ENCODE data around the gene JADE1. TPM values are rescaled to one million over a fixed set of nuclear protein-coding genes. Genes with fewer than 3 reads are reported as not detected.

JADE1 gene
- total and polyA plus RNA-seq, 9 of the 15 experiments (the other 6 are each of a cell fraction or from before 2014, with no cell fraction given) = 8.3 to 37.9 (median 24.4) TPM

GRCh38 chr4:128766781-128767180, 42.7 kb upstream of the JADE1 start:
- WGBS (ENCODE audit: insufficient coverage, low coverage, missing lambda C conversion rate) = 13% methylated on average over 4 of the region's 4 CpGs
- H4K20me1 ChIP-seq (replicated peaks; ENCODE audit: control insufficient read depth, insufficient read depth, low read length) = no peaks in the 10 kb centered on the region; the same call in 1 of the 2 replicates
- ChIA-PET CTCF (ENCODE audit: low intra/inter-chr PET ratio) (no interaction called here), POLR2A (no interaction called here)
- FAIRE-seq (peak; percentile 23), DNase-seq (ENCODE audit: extremely low read depth in 1 of 4, low spot score in 3 of 4) (no peak), ATAC-seq (no peak)
- BruUV-seq (replicated peaks) = no TSS peak
- no peaks in the 10 kb centered on the region for H3K79me2 ChIP-seq (ENCODE audit: control insufficient read depth, insufficient read depth, low read length)
- H3K27me3 ChIP-seq (ENCODE audit: control insufficient read depth in 2 of 2, insufficient read depth in 2 of 2, low read length in 2 of 2) = no peaks in the 10 kb centered on the region
- no peak overlapping the region for H3K4me2 ChIP-seq (ENCODE audit: insufficient read depth, low read length)
- H3K36me3 ChIP-seq (ENCODE audit: control insufficient read depth, insufficient read depth, low read length) = no peaks in the 10 kb centered on the region
- in situ Hi-C loops (cut with MboI) = no loop called here
- no peaks in the 10 kb centered on the region for H3K9me3 ChIP-seq (replicated peaks; ENCODE audit: control insufficient read depth, insufficient read depth, low read depth, low read length)
- H3K27ac ChIP-seq (ENCODE audit: extremely low read depth, low read depth, low read length) = no peak overlapping the region
- H3K4me3 ChIP-seq = no peak overlapping the region
- no peaks in the 10 kb centered on the region for H3K9me1 ChIP-seq (ENCODE audit: control insufficient read depth, insufficient read depth, low read length)
- H3K9ac ChIP-seq (ENCODE audit: insufficient read depth in 1 of 2, low read depth in 2 of 2, low read length in 2 of 2) = no peak overlapping the region
- intact Hi-C loops (cut with micrococcal nuclease) = no loop called here
- no peak overlapping the region for H2AFZ ChIP-seq (ENCODE audit: low read depth, low read length)
- no peak for TF ChIP-seq RBM22 (IDR thresholded peaks at IDR 0.05; ENCODE audit: low read depth, low read length, poor library complexity, severe bottlenecking)
- TF ChIP-seq RBM17 (IDR thresholded peaks at IDR 0.05; ENCODE audit: borderline replicate concordance, low read depth, low read length) = no peak
- no peak for TF ChIP-seq ELF4 (CRISPR knock-in tag; IDR thresholded peaks at IDR 0.05)
- no peak for TF ChIP-seq REST (IDR thresholded peaks at IDR 0.05; ENCODE audit: borderline replicate concordance)
- no peak for TF ChIP-seq REST (CRISPR knock-in tag; IDR thresholded peaks at IDR 0.05; ENCODE audit: low read depth)
- TF ChIP-seq BHLHE40 (IDR thresholded peaks at IDR 0.05; ENCODE audit: low read length) = no peak
- peaks cover 0 to 7% of the 10 kb centered on the region in 2 experiments; a peak in 4 of 5 replicates for H3K4me1 ChIP-seq (replicated peaks in 1 of 2; ENCODE audit: control insufficient read depth in 2 of 2, insufficient read depth in 2 of 2, low read length in 2 of 2)

Measured in K562 (cell line).